NK-92 treated with Interleukin-12 subunit alpha and Interleukin-12 subunit beta, amount 100 ng/mL, for 24 hours (cell line): ENCODE results near the gene CDH4.

Experiments
- DNase-seq: peaks from one replicate; lab custom pipeline; 2025; lab: John Stamatoyannopoulos, UW

CDH4 gene

DNA sequence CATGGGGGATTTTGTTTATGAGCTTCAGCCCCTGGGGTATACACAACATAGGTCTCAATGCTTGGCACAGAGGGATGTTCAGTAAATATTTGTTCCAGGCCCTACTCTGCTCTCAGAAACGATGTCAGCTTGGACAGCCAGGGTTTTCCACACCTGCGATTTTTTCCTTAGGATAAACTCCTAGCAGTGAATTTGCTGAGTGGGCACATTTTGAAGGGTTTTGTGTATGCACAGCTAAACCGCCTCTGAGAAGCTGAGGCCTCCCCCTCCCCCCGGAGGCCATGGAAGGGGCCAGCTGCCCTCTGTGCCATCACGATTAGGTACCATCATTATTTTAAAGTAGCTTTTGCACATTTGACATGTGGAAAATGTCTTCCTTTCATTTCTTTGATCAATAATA, 614.1 kb downstream of the CDH4 start:
- DNase-seq = no peak

DNA sequence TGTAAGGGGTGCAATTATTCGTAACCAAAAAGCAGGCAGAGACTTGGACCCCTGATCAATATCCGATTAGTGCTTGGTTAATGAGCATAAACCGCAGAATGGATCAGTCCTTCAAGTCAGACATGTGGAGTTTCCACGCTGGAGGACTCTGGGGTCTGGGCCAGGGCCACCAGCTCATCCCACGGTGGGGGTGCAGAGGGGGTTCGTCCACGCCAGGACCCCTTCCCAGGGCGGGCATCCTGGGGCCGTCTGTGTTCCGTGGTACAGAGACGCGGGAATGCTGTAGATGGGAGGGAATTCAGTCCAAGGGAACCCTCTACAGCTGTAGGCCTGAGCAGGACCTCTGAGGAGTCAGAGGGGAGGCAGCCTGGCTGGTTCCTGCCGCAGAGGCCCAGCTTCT, 615.9 kb downstream of the CDH4 start:
- no peak for DNase-seq

DNA sequence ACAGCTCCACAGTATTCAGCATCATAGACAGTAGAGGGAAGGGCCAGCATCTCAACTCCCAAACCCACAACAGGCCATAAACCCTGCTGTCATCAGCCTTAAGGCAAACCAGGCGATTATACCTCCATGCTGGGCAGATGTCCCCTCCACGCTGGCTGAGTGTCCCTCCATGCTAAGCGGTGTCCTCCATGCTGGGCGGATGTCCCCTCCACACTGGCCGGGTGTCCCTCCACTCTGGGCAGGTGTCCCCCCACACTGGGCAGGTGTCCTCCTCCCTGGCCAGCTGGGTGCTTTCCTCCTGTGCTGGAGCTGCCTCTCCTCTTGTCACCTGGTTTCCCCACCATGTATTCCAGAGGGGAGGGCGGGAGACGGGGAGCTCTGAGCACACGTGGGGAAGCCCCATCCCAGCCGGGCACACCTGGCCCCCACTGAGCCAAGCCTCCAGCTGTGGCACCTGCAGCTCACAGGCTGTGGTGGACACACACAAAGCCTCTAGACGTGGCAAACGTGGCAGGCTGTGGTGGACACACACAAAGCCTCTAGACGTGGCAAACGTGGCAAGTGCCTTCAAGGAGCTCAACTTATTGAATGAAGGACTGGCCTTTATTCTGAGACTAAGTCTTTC, 616.5 kb downstream of the CDH4 start:
- no peak for DNase-seq

DNA sequence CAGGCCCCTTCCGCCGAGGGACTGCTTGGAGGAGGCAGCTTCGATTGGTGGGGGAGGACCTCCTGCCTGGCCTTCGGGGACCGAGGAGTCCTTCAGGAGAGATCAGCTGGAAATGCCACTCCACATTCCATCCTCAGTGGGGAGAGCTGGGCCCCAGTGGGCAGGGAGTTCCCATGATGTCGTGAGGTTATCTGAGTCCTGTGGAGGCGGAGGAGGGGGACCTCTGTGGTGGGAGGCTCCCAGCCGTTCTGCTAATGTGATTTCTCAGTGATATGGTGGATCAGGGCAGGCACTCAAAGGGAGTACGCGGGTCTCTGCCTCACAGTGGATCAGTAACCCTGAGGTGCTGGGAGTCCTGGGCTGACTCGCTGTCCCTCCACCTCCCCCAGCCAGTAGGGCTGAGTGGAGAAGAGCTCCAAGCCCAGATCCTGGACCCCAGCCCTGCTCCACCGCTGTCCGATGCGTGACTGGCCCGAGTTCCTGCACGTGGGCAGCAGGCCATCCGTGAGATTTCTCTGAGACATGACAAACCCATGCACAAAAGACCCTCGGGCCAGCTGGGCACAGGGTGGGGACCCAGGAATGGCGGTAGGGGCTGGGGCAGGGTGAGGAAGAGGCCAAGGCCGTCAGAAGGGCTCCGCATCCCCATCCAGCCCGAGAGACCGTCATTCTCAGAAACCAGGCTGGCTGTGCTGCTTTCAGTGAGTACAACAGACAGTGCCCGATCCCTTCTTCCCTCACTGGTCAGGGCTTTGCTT, 617.9 kb downstream of the CDH4 start:
- no peak for DNase-seq

DNA sequence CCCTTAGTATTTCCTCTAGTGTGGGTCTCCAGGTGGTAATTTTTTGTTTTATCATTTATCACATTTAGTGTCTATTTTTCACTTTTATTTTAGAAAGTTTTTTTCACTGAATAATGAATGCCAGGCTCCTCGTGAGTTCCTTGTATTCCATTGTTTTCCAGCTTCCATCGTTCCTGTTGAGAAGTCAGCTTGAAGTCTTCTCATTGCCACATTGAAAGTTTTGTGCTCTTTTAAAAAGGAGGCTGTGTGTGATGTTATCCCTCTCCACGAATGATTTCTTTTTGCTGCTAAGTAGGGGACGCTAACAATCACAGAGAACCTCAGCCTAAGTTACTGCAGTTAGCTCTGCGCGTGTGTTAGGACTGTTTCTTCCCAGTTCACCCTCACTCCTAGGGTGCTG, 619.1 kb downstream of the CDH4 start:
- DNase-seq = no peak

DNA sequence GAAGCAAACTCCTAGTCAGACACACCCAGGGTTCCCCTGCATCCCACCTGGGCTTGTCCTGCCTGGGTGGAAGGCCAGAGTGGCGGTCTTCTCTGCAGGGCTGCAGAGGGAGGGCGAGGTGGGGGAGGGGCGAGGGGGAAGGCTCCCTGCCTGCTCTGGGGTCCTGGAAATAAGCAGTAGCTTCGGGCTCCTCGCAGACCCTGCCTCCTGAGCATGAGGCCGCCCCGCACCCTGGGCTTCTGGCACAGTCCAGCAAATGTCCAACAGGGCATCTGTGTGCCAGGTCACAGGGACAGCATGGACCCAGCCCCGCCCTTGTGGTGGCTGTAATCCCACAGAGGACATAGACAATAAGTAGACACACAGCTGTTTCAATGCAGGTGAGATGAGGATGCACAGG, 619.9 kb downstream of the CDH4 start:
- no peak for DNase-seq

DNA sequence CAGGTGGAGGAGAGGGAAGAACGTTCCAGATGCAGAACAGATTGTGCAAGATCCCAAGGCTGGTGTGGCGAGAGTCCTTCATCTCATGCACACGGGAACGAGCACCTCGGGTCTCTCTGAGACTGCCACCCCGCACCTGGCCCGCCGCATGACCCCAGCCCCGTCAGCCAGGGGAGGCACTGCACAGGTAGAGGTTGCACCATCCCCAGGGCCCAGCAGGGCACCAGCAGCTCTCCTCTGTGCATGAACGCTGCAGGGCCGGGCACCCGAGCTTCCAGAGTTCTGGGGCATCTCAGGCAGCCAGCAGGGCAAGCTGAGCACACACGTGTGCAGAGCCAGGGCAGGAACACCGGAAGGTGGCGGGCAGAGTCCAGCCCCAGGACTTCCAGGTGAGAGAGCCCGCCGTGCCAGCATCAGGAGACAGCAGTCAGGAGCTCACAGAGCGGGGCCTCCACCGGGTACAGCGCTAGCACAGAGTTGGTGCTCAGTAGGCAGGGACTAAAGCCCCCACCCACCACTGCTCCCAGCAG, 620.4 kb downstream of the CDH4 start:
- no peak for DNase-seq

DNA sequence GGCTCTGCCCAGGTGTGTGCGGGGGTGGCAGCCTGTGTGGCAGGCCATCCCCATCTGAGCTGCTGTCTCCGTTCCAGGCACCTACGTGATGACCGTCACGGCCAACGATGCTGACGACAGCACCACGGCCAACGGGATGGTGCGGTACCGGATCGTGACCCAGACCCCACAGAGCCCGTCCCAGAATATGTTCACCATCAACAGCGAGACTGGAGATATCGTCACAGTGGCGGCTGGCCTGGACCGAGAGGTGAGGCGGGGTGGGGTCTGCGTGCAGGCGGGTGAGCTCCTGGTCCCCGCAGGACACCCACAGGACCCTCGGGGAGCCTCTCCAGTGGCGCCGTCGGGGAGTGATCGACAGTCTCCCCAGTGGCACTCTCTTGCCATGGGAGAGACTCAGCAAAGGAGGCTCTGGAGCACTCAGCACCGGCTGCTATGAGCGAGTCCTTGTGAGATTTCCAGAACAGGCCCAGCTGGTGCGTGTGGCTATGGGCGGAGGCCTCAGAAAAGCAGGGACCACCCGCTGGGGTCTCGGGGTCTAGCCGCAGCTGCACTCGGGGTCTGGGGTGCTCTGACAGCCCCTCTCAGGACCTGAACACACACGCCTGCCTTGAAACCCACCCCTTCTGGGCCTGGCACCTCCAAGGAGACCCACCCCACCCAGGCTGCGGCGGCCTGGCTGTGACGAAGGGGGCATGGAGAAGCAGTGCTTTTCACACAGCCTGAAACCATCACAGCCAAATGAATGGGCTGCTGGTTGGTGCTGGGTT, 621.8 kb downstream of the CDH4 start:
- no peak for DNase-seq

DNA sequence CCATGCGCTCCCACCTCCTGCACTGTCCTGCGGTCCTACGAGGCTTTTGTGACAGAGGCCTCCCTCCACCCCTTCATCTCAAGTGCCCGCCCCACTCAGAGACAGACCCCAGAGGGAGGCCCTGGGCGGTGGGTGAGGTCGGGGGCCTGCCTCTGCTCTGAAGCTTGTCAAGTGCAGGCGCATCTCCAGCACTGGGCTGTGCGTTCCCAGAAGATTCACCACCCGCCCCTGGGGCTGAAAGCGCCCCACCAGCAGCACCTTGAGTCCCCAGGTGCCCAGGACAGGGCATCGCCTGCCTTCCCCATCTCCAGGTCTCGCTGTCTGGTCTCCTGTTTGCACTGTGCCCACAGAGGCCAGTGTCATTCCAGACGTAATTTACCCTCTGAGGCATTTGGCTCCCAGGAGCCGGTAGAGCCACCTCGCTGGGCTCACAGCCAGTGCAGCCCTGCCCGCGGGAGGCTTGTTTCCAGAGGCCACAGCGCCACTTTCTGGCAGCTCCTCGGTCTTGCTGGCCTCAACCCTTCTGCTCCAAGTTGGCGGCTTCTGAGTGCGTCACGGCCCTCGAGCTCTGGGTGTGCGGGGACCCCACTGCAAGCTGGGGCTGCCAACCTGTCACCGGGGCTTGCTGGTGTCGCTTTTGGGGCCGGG, 622.5 kb downstream of the CDH4 start:
- DNase-seq = no peak

DNA sequence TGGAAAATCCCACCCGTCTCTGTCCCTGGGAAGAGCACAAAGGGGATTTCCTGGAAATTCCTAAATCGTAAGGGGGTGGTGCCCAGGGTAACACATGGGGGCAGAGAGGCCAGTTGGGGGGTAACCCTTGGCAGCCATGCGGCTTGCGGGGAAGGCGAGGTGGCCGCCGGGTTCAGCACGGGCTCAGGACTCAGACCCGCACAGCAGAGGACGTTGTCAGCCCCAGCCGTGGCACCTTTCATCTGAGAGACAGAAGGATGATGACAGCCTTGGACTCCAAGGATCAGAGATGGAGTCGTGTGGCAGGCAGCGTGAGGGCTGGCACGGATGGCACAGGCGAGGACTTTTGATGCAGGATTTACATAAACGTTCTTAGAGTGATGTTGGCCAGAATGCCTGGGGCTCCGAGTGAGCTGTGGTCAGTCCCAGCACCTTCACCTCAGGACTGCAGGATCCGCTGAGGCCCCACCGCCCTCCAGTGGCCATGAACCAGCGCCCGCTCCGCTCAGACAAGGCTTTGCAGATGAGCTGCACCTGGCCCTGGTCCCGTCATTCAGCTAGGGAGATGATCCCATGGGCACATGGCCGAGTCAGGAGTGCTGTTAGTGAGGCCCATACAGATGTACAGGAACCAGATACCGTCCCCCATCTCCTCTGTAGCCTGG, 623.3 kb downstream of the CDH4 start:
- no peak for DNase-seq

DNA sequence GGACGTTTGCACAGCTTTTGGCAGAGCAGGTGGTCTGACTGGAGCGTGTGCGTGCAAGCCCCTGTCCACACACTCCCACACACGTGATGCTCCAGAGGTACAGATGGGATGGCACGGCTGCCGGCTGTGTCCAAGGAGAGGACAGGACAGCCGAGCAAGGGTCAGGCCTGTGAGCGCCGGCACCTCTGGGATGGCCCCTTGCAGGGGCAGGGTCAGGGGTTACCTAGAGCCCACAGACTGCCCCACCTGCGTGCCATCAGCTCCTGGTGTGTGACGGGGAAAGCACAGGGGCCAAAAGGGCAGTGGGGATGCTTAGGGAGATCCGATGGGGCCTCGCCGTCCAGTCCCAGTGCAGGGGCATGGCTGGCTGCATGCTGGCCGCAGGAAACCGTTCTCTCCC, 623.9 kb downstream of the CDH4 start:
- no peak for DNase-seq

DNA sequence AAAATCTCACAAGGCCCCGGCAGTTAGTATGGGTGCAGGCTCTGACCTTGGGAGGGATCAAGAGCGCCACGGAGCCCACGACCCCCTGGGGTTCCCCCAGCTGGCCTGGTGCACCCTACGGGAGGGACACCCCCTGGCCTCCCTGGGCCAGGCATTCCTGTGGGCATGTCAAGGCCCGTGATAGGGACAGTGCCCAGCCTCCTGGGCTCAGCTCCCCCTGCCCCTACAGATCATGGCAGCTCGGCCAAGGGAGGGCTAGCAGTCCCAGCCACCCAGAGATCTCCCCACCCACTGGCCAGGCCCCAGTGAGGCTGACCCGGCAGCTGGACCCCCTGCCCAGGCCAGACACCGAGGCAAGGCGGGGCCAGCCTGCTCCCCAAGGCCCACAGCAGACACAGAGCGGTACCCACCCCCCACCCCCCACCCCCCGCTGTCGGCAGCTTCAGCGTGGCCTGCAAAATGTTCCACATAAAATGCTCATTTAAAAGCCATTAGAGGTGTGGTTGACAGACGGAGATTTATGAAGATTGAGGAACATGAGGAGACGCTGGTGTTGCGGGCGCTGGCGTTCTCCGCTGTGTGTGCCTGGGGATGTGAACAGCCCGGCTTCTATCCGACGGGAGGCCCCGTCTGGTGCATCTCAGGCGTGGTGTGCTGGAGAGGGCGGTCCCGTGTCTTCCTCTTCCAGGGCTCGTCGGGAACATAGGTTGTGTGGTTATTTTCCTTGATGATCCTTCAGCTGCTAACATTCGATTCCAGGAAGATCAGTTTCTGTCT, 625.1 kb downstream of the CDH4 start:
- no peak for DNase-seq

DNA sequence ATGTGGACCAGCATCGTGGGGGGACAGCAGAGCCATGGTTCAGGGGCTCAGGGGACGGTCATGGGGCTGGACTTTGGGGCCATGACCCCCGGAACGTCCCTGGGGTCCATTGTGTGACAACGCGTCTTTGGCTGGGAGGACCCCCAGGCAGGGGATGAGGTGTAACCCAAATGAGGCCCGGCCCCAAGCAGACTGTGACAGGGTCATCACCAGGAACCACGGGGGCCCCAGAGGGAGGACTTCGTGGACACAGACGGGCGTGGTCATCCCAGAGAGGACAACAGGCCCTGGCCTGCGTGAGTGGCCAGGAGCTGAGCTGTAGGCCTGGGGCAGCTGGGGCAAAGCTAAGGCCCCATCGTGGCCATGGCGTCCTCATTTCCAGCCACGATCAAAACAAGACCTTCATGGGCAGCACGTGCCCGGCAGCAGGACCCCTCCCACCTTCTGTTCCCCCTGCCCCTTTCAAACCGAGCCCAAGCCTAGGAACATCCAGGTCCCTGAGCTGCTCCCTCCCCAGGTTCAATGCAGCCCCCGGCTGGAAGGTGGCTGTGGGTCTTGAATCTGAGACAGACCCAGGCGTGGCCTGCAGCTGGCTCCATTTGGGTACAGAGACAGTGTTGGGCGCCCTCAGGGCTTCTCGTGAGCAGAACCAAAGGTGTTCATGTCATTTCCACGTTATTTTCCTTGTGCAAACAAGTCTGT, 625.9 kb downstream of the CDH4 start:
- DNase-seq = no peak

DNA sequence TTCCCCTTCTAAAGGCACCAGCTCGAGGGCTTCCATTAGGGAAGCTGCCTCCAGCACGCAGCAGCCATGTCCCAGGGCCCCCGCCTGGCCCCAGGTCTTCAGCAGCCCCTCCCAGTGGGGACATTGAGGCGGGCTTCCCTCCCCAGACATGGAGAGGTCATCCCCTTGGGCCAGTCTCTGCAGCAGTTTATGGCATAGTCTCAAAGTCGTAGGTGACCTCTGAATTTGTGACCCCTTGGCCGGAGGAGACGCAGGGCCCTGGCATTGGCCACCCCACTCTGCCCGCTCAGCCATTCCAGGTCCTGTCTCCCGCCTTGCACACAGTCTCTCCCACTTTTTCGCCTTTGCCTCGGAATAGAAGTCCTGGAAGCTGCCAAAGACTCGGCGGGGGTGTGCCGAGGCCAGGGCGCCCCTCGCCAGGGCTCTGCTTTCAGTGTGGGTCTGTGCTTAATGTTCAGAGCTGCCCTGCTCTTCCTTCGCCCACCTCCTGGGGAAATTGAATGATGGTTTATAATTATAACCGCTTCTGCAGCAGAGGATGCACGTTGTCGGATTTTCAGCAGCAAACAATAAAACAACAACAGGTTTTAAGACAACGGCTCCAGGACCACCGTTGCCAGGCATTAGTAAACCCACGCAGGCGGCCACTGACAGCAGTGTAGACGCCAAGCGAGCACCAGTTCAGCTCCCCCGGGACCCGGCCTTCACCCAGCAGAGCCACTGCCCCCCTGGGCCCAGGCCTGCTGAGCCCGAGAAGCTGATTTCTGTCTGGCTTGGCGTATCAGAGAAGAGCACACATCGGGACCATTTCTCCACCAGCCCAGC, 626.6 kb downstream of the CDH4 start:
- no peak for DNase-seq

DNA sequence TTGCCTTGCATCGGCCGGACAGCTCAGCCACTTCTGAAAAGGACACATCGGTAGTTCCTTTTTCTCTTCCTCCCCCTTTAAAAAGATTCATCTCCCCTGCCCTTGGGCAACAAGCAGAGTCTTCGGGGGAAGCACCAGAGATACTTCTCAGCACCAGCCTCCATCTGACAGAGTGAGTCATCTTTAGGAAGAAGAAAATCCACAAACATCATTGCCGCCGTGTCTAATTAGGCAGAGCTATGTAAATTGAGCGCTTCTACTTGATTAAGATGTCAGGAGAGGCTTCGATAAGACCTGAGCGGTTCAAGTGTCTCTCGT, 627.2 kb downstream of the CDH4 start:
- DNase-seq = no peak

DNA sequence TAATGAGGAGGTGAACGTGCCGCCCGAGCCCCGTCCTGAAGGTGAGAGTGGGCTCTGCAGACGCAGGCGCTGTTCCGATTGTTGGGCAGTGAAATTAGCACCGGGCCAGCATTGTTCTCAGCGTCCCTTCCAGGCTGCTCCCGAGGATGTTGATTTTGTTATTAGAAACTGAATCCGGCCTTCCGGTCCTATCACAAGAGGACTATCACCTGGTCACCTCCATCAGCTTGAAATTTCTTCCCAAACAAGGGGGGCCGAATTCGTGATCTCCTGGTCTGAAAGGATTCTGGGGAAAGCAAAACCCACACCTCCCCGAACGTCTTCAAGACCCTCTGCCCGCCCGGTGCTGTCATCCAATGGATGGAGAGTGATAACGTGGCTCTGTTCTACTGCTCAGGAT, 627.6 kb downstream of the CDH4 start:
- no peak for DNase-seq

DNA sequence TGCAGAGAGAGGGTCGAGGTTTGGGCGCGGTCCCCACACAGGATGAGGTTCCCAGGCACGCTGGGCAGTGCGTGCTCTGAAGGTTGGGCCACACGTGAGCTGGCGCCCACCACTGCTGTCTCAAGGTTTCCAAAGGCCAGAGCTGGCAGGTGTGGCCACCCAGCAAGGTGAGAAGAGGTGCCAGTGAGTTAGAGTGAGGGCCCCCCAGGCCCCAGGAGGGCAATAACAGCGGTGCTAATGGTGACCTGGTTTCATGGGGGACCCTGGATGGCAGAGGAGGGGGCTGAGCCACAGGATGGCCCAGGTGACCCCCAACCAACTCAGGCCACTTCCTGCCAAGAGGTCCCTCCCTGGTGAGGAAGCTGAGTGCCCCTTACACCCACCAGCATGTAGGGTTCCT, 628.6 kb downstream of the CDH4 start:
- no peak for DNase-seq

DNA sequence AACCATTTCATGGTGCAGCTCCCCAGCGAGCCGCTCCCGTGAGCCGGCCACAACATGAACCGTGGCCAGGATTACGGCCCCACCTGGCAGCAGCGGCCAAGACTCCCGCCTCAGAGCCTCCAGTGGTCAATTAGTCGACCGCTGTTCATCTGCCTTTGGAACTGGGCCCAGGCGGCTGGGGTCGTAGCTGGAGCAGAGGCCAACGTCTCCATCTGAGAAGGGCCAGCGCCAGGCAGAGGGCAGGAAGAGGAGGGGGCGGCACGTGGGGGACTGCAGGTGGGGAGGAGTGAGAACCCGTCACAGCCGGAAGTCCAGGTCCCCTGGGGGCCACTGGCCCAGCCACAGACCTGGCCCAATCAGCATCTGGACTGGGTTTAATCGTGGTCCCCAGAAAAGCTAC, 629.4 kb downstream of the CDH4 start:
- DNase-seq = no peak

DNA sequence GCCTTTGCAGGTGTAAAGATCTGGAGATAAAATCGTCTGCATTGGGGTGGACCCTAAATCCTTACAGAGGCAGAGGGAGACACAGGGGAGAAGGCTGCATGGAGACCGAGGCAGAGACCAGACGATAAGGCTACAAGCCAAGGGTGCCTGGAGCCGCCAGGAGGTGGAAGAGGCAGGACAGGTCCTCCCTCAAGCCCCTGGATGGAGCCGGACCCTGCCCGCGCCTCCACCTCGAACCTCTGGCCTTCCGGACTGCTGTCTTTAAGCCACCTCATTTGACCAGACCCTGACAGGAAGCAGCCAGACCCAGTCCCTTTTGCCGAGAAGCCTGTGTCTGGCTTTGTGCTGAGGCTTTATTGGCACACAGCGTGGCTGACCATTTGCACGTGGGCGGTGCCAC, 629.8 kb downstream of the CDH4 start:
- DNase-seq = no peak
